ENCODE data around the gene CCDC172.
"Not testable (repeated sequence)": the region's sequence is repeated elsewhere in the genome, so short reads cannot be mapped to it uniquely, and the experiment has no call there.

The CCDC172 gene

DNA sequence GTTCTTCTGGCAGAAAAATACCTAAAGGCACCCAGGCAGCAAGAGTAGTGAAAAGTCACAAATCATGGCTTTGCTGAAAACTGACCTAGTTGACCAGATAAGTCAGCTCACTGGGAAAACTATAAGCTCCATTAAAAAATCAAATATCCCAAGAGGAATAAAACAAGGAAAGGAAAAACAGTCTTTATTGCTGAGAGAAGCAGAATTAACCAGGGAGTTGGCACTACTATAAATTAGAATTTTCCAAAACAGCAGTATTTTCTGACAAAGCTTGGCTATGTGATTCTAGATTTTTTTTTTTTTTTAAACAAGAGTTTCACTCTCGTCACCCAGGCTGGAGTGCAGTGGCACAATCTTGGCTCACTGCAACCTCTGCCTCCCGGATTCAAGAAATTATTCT lies 12.6 kb downstream of the CCDC172 start:
- DNase-seq, result no peak

DNA sequence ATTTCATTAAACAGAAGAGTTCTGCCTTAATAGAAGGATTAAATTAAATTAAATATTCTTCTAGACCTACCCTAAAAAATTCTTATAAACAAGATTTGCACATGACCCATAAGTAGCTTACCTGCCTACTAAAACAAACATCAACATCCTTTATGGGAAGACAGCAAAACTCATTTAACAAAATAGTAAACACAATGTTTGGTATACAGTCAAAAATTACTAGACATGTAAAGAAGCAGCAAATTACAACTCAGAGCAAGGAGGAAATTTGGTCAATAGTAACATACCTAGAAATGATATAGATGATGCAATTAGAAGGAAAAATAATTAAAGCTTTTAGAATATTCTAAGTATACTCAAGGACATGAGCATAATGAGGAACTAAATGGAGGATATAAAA lies 27.9 kb downstream of the CCDC172 start:
- no peak for DNase-seq

DNA sequence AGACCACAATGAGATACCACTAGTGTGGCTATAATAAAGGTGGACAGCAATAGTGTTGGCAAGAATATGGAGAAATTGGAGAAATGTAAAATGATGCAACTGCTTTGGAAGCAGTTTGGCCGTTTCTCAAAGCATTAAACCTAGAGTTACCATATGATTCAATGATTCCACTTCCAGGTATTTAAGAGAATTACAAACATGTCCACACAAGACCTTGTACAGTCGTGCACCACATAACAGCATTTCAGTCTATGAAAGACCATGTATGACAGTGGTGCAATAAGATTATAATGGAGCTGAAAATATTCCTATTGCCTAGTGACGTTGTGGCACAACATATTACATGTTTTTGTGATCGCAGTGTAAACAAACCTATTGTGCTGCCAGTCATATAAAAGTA lies 29.6 kb downstream of the CCDC172 start:
- no peak for DNase-seq

DNA sequence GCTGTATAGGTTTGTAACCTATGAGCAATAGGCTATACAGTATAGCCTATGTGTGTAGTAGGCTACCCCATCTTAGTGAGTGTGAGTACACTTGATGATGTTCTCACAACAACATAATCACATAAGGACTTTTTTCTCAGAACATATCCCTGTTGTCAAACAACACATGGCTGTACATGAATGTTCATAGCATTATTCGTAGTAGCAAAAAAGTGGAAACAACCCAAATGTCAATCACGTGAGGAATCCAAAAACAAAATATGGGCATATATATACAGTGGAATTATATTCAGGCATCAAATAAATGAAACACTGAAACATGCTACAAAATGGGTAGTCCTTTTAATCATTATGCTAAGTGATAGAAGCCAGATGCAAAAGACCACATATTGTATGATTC lies 31.1 kb downstream of the CCDC172 start:
- no peak for DNase-seq

DNA sequence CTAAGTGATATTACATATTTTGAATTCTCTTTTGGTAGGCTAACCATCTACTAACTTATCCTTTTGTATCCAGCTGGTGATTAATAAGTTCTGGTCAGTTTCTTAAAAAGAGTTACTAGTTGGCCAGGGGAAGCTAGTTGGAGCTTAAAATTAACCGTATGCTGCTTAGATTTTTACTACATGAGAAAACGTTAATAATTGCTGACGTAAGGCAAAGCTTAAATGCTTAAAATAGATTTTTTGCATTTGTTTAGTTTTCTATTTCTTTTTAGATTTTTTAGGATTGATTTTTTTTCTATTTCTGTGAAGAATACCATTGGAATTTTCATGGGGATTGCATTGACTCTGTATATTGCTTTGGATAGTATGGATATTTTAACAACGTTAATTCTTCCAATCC lies 32.6 kb downstream of the CCDC172 start:
- no peak for DNase-seq

DNA sequence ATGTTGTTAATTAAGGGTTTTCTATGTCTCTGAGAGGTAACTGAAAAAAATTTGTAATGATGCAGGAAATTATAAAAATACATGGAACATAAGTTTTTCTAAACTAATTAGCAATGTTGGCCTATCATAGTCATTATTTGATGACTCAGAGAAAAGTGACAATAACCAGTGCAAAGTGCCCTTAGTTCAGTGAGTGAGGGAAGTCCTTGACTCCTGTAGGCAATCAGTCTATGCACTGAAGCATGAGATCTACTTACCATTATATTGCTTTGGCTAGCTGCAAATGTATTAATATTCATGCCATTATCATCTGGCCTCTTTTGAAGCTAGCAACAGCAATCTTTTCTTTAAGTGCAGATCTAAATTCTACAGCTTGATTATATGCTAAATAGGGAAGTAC lies 40.6 kb downstream of the CCDC172 start:
- DNase-seq, result no peak

DNA sequence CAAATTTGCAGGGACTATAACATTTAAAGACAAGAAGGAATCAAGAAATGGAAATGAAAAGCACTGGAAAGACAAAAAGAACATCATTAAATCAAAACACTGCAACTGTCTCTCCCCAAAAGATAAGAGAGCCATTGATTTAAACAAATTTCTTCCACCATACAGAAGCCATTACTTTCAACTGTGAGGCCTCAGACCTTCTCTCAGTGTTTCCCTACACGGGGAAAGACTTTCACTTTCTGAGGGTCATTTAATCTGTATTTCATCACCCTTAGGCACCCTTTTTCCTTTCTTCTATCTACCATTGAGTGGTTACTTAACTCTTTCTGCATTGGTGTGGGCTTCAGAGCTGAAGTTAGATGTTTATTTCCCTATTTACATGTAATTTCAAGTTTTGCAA lies 47.5 kb downstream of the CCDC172 start:
- DNase-seq, result no peak

DNA sequence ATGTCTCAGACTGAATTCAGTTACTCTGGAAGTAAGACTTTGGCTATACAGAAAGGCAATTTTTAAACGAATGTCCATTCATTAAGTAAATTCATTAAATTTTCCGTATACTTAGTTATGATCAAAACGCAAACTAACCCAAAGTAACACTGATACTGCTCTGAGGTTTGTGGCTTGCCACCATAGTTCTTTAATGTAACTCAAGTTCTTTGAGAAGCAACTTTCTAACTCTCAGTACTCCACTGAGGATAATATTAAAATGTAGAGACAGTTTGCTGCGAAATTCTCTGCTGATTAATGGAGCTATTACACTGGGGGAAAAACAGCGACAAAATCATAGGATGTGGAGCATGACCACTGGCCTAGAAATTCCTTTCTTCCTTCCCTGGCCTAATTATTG lies 58.0 kb downstream of the CCDC172 start:
- DNase-seq, result no peak

DNA sequence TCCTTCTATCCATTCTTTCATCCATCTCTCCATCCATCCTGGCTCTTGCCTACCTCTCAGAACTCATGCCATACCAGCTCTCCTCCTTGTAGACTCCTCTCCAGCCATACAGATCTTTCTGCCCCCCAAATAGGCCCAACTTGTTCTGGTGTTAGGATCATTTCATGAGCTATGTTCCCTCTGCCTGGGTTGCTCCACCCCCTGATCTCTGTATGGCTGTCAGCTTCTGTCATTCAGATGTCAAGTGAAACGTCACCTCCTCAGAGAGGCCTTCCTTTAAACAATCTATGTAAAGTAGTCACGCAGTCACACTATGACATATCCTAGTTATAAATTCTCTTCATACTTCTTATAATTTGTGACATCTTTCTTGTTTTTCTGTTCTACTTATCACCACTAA lies 61.1 kb downstream of the CCDC172 start:
- no peak for DNase-seq

DNA sequence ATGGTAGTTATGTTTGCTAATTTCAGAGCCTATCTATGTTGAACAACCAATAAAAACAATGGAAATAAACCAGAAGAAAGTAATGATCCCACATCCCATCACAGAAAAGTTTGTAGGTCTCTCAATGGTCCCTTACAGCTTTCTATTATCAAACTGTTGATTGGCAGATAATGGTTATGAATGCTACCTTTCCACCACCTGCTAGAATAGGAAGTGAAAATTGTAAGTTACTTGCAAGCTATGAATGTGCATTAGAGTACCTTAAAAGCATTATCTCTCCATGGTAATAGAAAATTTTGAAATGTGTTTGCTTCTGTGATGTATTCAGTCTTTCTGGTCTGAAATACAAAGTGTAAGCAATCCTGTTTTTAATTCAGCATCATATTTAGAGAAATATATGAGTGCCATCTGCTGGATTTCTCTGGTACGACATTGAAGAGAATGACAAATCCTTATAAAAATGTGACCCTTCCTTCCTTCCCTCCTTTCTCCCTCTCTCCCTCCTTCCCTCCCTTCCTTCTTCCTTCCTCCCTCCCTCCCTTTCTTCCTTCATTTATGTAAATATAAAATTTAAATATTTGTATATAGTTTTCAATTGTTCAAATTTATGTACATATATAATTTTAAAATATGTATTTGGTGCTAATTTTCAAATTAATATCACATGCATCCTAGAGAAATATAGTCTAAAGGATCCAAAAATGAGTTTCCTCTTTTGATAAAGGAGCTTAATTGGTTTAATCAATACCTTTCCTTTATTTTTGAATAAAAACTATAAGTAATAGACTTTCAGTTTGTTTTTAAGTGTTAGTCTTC lies 62.0 kb downstream of the CCDC172 start:
- no peak for DNase-seq

DNA sequence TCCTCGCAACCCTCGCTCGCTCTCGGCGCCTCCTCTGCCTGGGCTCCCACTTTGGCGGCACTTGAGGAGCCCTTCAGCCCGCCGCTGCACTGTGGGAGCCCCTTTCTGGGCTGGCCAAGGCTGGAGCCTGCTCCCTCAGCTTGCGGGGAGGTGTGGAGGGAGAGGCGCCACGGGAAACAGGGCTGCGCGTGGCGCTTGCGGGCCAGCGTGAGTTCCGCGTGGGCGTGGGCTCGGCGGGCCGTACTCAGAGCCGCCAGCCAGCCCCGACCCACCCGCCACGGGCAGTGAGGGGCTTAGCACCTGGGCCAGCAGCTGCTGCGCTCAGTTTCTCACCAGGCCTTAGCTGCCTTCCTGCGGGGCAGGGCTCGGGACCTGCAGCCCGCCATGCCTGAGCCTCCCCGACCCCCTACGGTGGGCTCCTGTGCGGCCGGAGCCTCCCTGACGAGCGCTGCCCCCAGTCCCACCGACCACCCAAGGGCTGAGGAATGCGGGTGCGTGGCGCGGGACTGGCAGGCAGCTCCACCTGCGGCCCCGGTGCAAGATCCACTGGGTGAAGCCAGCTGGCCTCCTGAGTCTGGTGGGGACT lies 69.1 kb downstream of the CCDC172 start:
- not testable (repeated sequence) for DNase-seq

DNA sequence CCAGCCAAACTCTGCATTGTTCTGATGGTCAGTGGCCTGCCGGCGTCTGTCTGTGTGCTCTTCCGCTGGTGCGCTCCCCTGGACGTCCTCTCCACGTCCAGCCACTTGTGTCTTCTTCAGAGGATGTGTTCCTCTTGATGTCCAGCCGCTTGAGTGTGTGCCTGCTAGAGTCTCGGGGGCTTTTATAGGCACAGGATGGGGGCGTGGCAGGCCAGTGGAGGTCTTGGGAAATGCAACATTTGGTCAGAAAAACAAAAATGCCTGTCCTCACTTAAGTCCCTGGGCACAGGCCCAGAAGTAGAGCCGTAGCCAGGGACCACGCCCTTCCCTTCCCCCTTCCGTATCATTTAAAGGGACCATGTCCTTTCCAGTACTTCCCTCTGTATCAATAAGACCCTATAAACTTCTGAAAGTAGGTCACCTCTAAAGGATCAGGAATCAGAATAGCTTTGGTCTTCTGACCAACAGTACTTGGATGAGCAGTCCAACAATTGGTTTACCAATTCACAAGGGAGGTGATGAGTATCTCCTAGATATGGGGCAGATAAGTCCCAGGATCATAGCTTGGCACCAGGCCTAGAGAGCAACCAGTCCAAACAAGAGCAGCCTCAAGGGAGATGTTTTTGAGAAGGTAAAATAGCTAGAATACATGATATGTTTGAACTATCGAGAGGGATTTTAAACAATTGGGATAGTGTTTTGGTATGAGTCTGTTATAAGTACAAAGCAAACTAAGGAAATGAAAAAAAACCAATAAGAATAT lies 71.2 kb downstream of the CCDC172 start:
- DNase-seq, result no peak

DNA sequence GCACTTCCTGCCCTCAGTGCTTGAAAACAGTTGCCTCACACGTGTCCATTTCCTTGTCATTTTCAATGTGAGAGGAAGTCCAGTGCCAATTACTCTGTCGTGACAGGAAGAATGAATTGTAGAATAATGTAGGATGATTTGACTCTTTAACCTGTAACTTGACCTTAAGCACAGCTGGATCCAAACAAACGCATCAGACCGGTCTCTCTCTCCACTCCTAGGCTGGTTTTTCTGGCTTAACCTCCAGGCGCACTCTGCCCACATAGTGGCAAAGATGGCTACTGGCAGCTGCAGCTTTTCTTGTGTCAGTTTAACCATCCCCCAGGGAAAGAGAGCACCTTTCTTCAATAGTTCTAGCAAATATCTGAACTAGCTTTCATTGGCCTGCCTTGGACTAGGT lies 74.0 kb downstream of the CCDC172 start:
- DNase-seq, result no peak

DNA sequence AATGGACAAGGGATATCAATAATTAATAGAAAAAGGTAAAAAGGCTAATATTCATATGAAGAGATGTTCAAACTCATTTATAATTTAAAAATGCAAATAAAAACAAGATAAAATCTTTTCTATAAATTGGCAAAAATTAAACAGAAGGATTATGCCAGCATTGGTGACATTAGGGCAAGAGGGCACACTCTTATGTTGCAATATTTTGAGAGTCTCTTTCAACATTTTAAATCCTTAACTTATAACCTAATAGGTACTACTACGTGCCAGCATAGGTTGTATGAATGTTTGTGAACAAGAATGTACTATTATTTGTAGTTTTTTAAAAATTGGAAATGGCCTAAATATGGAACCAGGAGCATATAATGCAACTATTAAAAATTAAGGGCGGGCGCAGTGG lies 78.6 kb downstream of the CCDC172 start:
- DNase-seq, result no peak

DNA sequence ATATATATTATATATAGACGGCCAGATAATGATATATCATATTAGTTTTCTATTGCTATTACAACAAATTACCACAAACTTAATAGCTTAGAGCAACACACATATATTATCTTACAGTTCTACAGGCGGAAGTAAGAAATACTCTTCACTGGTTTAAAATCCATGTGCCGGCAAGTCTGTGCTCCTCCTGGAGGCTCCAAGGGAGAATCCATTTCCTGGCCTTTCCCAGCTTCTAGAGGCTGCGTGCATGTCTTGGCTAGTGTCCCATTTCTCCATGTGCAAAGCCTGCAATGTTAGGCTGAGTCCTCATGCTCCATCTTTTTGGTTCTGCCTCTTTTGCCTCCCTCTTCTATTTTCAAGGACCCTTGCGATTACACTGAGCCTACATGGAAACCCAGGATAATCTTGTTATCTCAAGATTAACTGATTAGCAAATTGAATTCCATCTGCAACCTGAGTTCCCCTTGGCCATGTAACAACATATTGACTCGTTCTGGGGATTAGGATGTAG lies 79.5 kb downstream of the CCDC172 start:
- no peak for DNase-seq

DNA sequence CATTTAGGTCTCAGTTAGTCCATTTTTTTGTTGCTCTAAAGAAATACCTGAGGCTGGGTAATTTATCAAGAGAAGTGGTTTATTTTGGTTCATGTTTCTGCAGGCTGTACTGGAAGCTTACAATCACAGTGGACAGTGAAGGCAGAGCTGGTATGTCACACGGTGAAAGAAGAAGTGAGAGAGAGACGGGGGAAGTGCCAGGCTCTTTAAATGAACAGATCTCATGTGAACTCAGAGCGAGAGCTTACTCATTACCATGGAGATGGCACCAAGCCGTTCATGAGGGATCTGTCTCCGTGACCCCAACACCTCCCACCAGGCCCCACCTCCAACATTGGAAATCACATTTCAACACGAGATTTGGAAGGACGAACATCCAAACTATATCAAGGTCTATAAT lies 84.5 kb downstream of the CCDC172 start:
- no peak for DNase-seq

DNA sequence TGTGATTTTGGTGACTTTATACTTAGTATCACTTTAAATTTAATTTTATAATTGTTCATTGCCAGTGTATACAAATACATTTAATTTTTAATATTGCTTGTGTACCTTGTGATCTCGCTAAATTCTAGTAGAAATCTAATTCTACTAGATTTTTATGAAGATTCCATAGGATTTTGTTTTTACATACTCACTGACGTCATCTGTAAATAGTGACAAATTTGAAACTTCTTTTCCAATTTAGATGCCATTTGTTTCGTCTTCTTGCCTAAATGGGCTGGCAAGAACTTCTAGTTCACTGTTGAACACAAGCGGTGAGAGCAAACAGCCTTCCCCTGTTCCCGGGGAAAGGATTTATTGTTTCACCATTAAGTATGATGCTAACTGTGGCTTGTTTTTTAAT lies 86.1 kb downstream of the CCDC172 start:
- no peak for DNase-seq

DNA sequence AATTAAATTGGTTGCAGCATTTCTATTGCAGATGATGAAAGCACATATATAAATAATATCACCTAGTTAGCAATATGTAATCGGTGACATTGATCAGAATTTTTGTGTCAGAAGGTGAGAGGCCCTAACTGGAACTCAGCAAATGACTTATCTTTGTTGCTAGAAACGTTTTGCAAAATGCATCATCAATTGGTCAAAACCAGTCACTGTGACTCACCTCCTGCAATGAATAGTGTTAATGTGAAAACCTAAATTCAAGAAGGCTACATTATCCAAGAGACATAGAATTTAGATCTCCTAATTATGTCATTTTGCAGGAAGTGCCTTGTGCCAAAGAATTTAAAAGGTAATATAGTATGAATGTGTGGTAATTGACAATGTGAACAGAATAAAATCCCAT lies 93.6 kb downstream of the CCDC172 start:
- no peak for DNase-seq

DNA sequence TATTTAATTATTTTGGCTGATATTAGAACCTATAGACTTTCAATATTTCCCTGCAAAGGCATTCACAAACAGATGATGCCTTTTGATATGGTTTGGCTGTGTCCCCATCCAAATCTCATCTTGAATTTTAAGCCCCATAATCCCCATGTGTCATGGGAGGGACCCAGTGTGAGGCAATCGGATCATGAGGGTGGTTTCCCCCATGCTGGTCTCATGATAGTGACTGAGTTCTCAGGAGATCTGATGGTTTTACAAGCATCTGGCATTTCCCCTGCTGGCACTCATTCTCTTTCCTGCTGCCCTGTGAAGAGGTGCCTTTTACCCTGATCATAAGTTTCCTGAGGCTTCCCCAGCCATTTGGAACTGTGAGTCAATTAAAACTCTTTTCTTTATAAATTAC lies 94.1 kb downstream of the CCDC172 start:
- no peak for DNase-seq

DNA sequence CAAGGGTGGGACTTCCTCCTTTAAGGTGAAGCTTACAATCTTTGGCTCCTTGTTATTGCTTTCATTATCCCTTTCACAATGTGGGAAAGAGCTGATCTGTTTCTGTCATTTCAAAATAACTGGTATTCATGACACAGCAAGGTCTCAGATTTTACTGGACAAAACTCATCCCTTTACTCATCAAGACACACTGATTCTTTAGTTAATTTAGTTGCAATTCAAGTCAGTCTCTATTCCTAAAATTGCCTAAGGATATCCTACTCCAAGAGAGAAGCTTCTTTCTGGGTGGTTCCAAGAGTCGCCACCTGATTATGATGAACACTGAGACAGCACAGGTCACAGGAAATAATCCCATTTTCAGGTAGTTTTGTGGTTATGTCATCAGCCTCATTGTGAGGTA lies 97.6 kb downstream of the CCDC172 start:
- no peak for DNase-seq

DNA sequence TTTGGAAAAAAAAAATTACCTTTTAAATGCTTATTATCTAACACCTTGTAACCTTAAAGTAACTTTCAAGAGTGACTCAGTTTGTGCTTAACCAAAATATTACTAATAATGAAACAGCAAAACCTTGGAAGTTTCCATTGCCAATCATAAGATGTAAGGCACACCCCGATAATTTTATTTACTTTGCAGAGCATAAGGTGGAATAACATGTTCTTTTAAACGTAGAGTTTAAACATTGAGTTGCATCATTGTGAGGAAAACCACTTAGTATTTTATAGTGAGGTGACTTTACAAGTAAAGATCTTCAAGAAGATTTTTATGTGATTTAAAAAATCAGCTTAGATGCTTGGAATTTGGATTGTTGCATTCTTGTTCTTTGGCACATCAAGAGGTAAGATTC lies 103.4 kb downstream of the CCDC172 start, which contains the start of gene PNLIPRP3:
TSS of gene PNLIPRP3 (plus strand) at position 177 of the 400 bp plus-strand sequence. CDS start at position 343, 166 bp downstream.
- no peak for DNase-seq

DNA sequence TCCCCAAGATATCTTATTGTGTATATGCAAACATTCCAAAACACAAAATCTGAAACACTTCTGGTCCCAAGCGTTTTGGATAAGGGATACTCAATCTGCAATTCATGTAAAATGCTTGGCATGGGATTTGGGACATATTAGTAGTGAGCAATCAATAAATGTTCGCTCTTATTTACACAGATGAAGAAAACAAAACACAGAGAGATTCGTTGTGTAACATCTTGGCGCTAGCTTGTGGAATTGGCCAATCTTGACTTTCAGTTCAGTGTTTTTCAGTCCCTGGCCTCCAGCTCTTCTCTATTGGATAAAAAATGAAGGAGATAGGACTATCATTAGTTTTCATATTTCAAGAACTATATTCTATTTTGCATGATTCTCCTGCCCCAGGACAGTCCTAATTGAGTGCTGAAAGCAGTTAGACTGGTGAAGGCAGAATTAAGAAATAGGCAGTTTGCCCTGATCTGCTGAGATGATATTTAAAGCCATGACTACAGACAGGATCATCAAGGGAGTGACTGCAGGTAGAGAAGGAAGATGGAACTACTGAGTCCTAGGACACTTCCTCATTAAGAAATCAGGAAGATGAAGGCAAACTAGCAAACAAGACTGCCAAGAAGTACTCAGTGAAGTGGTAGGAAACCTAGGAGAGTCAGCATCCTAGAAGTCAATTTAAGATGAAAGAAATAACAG lies 105.2 kb downstream of the CCDC172 start:
- DNase-seq, result no peak

Measured in activated CD8-positive, alpha-beta memory T cell treated with anti-CD3 and anti-CD28 coated beads for 24 hours (primary cell).